NCI-H774 (cell line): Measurements from ENCODE around the gene PRDX6.
"Not testable (repeated sequence)": the region's sequence is repeated elsewhere in the genome, so short reads cannot be mapped to it uniquely, and the experiment has no call there.

Source experiments
- DNase-seq: peaks from one replicate; lab custom pipeline; 2025; lab: John Stamatoyannopoulos, UW

PRDX6 gene

GRCh38 chr1:173499729-173500128, 22.6 kb downstream of the PRDX6 start:
- no peak for DNase-seq

DNA sequence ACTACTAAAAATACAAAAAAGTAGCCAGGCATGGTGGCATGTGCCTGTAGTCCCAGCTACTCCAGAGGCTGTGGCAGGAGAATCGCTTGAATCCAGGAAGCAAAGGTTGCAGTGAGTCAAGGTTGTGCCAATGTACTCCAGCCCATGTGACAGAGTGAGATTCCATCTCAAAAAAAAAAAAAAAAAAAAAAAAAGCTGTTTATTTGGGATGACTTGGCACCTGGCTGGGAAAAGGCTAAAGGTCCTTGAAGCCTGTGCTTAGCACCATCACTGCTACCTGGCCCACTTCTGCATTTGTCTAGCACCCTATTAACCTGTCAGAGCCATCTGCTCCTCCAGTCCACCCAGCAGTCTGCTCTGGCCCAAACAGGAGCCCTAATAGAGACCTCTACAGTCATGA, 25.0 kb downstream of the PRDX6 start:
- DNase-seq = no peak

- peak; percentile 13 for DNase-seq
These were observed 26.3 kb downstream of the PRDX6 start for GRCh38 chr1:173503391-173503790.

DNA sequence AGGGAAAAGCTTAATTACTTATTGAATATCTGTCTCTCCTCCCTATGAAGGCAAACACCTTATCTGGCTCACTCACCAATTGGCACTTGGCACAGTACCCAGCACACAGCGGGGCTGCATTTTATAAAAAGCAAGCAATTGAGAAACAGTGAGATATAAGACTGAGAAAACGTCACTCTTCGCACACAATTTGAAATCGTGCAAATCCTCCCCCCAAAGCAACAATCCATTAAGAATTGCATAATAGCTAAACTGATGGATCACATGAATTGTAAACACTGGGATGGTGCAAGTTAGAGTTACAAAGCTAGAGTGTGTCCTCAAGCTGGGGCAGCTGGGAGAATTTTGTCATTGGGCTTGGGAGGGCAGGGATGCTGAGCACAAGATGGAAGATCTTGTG, 27.1 kb downstream of the PRDX6 start:
- DNase-seq = no peak

DNA sequence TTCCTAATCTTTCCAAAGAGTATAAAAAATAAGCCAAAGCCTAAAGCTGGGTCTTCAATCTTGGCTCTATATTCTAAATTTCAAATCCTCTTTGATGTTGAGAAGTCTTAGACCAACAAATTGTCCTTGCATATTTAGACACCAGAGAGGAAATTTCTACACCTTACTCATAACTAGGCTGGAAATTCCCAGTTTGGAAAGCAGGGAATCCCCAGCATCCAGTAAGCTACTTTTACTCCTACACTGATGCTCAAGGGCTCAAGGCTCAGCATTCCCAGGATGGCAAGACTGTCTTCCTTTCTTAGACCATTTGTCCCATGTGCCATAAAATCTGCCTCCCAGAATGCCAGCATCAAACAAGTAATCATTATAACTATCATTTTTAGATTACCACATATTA, 28.3 kb downstream of the PRDX6 start:
- DNase-seq = no peak

- no peak for DNase-seq
These were observed 29.3 kb downstream of the PRDX6 start for GRCh38 chr1:173506437-173506836.

GRCh38 chr1:173507205-173507846, 30.2 kb downstream of the PRDX6 start:
- no peak for DNase-seq

- DNase-seq = no peak
These were observed 30.7 kb downstream of the PRDX6 start for GRCh38 chr1:173507847-173508209.

GRCh38 chr1:173508541-173508940, 31.4 kb downstream of the PRDX6 start:
- DNase-seq = no peak

DNA sequence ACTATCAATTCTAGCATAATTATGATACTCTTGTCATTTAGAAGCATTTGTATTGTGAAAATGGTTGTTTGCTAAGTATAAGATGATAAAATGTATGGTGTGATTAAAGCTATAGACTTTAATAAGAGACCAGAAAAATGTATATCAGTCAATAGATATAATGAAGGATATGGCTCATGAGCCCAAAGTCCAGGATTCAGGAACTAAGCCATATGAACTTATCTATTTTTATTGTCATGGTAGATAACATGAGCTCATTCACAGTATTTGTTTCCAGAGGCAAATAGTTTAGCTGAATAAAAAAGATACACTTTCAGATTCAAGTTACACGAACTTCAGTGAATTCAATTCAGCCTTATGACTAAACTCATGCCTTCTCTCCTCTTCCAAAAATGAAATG, 32.7 kb downstream of the PRDX6 start:
- no peak for DNase-seq

GRCh38 chr1:173514503-173514902, 37.4 kb downstream of the PRDX6 start:
- not testable (repeated sequence) for DNase-seq

- DNase-seq = no peak
These were observed 43.7 kb downstream of the PRDX6 start for GRCh38 chr1:173520799-173521198.

DNA sequence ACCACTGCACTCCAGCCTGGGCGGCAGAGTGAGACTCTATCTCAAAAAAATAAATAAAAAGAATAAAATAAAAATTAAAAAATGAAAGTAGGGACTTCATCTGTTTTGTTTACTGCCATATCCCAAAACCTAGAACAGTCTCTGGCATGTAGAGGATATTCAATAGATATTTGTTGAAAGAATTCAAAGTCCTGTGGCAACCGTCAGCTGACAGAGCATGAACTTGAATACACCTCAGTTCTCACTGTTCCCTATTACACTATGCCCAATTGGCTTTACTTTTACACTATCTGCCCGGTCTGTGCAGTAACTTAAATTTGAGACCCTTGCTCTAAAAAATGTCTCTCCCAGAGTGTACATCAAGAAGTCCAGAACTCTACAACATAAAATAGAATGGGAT, 46.2 kb downstream of the PRDX6 start:
- no peak for DNase-seq

DNA sequence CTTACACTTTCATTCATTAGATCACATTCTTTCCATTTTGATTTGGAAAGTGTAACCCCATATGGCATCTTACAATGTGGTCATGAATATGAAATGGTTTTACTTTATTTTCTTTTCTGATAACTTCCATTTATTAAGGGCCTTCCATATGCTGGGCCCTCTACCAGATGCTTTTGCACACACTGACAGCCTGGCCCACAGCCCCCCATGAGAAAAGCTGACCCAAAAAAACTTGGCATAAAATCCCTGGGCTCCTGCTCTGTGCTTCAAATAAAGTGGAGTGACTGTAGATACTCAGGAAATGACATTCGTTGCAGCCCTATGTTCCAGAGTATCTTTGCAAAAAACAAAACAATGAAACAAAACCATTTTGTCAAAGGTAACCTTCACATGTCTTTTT, 48.8 kb downstream of the PRDX6 start:
- DNase-seq = no peak

DNA sequence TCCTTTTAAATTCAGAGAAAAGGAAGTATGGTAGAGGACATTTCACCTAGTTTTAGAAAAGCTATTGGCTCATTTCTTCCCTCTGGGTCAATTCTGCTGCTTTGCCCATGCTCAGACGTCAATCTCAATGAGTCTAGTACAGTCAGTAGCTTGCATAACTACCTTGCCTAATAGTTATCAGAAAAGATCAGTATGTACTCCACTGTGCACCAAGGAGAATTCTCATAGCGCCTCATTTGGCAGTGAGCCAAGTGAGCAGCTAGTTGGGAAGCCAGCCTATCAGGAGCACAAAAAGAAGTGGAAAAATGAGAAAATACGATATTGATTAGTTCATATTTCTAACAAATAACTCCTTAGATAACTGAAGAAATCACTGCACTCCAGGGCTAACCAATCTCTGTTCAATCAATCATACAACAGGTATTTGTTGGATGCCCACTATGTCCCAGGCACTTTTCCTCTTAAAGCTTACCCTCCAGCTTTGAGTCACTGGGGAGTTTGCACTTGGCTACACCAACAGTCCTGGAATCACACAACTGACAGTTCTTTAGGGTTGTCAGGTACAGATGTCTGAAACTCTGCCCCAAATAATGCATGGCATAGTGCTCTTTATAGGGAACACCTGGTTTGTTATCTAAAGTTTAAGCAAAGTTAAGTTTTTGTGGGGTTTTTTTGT, 50.2 kb downstream of the PRDX6 start:
- no peak for DNase-seq

DNA sequence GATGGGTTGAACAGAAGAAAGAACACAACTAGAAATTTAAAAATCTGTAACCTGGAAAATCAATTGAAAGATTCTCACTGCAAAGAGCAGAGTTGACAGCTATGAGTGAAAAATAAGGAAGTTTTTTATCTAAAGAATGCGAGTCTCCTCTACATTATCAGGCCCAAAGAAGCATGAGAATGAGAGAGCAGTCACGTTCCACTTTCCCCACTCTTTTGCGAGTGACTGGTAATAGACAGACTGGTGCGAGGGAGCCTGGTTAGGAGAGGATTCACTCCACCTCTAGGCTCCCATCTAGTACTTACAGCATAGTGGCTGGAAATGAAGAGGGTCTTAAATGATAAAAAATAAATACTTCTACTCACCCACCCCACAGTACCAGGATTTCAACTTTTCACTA, 52.0 kb downstream of the PRDX6 start:
- DNase-seq = no peak

DNA sequence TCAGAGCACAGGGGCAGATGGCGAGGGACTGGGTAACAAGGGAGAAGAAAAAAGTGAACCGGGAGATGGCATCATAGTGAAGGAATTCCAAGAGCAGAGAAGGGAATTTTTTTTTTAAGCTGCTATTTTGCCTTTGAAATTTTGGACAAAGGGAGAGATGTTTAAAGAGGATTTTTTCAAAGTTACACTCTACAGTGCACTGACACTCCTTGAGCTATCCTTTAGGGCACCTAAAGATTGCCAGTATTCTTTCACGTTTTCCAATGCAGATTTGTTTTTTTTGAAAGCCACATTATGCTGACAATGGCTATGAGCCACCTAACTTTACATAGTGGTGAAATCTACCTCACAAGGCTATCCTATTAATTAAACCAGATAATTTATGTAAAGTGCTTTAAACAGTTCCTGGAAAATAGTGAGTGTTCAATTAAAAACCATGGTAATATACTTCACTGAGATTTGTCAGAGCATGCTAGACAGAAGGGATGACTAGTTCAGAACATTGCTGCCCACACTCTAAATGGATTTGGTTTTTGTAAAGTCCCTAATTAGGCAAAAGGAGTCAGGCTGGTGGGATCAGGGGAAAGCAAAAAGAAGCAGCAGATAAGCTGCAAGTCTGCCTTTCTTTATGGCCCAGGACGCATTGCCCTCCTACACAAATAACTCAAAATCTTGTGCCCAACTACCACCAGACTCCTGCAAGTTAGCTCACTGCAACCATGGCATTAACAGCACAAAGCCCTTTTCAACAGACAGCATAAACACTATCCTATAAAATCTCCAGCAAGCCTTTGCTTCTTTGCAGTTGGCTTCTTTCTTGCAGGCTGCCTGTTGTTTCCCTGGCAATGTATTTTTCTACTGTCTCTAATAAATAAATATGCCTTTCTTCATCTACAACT, 53.9 kb downstream of the PRDX6 start:
- no peak for DNase-seq

DNA sequence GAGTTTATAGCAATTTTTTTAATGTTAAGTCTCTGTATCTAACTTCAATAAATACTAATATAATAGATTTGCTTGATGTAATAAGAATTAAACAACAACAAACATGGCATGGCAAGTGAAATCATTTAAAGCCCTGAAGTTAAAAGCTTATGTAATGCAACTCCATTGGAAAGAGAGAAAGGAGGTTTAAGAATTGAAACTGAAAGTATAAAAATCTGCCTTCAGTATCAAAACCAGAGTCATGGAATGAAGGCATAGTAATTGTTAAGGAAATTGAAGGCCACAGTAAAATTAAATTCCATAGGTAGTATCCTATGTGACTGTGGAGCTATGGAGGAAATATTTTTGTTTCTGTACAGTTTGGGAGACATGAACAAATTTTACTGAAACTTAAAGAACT, 55.1 kb downstream of the PRDX6 start:
- no peak for DNase-seq

DNA sequence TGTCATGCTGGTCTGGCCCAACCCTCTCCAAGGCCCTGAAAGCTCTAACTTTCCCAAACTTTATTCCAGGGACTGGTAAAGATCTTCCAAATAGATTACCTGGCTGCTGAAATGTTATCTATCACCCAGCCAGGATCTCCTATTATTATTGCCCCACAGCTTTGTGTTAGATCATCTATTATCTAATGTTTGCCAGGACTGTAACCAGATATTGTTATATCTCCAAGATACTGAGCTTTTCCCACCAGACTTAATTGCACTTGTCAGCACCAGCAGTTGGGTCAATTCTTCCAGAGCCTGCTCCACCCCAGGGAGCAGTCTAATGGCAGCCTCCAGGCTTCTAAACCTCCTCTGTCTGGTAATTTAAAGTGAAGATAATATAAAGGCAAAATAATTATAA, 59.1 kb downstream of the PRDX6 start:
- DNase-seq = no peak
